ENCODE measurements around the gene GALNT14.
A peak's percentile ranks its signal among the peaks of the same experiment; 100 is the strongest.

GALNT14 gene

DNA sequence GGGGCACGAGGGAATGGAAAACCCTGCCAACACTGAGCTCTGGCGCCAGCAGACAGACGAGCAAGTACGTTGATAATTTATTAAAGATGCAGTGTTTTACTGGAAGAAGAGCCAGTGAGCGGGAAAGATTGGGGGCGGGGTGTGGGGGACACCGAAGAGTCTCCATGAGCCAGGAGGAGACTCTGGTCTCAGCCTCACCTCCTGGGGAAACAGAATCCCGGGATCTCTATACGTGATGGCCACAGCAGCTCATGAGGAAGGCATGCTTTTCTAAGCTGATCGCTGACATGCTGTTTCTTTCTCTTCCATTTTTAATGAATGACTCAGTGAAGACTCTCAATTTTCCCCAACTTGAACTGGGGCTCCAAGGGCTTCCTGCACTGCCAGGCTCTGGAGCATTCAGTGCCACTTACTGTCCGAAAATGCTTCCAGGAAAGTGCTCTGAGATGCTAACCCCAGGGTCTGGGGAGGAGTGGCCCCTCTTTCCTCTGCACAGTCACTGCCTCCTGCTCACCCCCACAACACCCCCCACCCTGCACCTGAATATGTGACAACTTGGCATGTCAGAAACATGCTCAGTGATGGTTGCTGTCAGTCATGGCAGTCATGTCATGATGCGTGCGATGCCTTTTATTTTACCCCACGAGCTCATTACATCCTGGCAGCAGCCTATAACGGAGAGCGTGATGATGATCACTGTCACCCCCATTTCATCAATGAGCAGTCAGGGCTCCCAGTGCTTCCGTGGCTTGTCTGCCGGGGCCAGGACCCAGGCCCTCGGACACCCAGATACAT, 166.8 kb downstream of the GALNT14 start:
- no peak for DNase-seq

DNA sequence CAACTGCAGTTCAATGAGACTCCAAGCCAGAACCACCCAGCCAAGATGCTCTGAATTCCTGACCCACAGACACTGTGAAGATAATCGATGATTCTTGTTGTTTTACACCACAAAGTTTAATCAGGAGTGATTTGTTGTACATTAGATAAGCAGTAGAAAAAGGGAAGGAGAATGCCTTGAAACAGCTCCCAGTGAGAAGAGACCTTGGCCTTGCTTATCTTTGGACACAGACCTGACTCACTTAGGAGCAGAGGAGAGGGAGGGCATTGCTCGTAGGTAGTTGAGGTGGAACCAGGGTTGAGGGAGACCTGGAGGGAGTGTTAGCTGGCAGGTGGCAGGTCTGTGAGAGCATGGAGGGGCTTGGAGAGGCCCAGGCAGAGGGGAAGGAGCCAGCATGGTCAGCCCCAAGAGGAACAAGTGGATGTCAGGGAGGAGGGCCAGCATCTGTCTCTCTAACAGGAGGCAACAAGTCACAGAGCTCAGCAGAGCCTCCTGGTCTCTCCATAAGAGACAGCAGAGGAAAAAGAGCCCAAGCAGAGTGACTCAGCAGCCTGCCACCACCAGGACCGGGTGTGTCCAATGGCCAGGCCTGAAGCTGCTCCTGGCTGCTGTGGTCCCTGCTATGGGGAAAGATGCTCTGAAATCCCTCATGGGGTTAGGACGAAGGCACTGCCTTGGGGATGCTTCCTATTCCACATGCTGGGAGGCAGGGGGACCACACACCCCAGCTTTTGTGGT, 169.4 kb downstream of the GALNT14 start:
- DNase-seq: peak in 1 of 2 experiments; percentile 17

DNA sequence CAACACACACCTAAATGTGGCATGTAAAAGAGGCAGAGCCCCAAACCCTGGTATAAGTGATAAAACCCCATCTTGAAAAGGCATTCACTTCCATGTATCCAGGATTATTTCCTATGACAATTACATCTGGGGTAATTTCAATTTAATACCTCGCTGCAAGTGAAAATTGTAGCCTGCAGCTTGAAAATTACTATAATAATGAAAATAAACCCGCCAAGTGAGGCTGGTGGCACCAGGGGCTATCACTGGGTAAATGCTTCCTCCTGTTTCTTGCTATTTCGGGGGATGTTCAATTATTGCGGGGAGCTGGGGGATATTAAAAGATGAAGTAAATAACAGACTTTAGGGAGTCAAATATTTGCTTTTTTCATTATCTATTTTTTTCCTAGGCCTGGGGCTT, 171.5 kb downstream of the GALNT14 start:
- no peak for DNase-seq

DNA sequence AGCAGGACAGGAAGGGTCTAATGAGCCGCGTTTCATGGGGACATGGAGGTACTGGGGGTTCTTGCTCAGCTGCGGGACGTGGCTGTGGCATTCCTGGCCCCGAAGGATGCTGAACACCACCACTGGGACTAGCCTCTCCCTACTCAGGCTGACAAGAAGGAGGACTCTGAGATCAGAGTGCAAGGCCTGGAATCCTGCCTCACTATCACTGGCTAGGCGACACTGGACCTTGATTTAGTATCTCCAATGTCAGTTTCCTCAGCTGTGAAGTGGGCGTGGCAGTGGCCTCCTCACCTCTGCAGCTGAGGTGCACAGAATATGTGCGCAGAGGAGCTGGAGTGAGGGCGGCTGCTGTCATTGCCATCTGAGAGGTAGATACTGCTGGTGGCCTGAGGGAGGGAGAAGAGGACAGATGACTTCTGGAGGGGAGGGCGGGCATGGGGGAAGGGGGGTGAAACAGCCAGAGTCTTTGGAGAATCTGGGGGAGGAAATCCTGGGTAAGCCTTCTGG, 173.2 kb downstream of the GALNT14 start:
- DNase-seq: no peak

DNA sequence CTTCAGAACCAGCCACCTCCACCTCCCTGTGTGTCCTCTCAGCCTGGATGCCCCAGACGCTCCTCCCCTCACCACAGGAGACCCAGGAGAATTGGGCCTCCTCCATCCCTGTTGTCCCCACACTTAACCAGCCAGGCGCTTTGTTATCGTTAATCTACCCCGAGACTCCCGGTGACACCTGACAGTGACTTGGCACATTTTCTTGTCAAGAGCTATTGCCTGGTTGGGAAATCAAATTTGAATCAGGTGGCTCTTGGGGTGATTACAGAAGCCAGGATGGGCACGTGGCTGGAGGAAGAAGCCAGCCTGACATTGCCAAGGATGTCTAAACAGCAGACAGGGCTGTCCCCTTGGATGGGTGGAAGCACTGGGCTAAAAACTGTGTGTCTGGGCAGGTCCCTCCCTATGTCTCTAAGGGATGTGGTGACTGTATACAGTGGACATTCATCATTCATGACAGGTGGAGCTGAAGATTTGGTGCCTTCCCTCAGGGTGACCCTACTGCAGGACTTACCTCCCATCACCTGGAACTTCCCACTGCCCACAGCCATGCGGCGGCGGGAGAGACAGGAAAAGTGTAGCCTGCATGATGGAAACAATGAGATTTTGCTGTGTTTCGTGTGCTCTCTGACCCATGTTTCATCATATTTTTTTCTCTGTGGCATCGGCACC, 173.8 kb downstream of the GALNT14 start:
- no peak for DNase-seq

DNA sequence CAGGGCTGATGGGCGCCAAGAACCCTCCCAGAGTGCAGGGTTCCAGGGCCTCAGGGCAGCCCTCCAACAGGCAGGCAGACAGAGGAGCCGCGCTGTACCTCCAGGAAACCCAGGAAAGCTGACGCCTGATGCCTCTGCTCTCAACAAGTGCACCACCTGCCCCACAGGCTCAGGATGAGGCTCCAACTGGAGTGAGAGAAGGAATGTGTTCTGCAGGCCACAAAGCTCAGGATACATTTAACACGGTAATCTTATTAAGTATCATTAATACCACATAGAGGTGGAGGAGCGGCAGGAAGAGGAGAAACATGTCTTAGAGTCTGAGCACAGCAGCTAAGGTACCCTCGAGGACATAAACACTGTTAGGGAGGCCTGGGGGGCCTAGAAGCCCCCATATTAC, 175.1 kb downstream of the GALNT14 start:
- peak; percentile 3 to 72 for DNase-seq

DNA sequence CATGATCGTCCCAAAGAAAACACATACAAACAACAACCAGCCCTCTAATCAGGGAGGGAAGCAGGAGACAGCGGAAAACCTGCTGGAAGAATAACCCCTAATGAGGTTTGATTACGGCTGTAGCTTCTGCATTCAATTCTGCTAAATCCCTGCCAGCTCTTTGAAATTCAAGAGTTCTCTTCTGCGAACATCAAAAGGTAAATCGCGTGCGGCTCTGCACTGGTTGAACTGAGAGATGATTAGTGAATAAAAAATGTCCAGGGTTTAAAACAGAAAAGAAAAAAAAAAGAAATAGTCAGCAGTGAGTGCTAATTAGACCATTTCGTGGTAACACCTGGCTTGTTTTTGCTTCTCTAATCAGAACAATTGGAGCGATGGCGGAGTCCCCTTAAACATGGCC, 178.0 kb downstream of the GALNT14 start:
- DNase-seq: no peak

DNA sequence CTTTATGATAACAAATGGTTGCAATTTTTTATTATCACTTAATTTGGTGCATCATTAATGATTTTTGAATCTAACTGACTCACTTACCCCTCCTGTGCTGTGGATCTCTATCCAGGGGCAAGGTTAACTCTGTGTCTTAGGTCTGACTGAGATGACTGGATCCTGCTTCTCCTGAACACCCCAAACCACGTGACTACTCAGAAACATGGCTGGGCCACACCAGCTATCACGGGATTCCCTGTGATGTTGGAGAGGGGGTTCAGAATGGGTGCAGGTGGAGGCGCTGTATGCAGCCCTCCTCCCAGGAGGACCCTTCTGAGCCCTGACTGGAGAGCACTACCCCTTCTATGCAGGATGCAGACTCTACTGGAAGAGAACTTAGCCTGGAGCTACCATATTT, 178.6 kb downstream of the GALNT14 start:
- DNase-seq: no peak

DNA sequence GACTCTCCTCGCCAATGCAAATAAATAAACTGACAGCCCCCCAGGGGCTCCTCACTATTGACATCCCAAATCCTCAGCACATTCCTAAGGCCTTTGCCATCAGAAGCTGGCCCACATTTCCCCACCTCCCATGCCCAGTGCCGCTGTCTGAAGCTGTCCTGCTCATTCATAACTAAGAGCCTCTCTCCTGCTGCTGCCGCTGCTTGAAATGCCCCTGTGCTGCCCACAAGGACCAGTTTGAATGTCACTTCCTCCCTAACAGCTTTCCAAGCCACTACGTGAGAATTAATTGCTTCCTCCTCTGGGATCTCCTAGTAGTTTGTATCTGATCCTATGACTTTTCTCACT, 179.3 kb downstream of the GALNT14 start:
- no peak for DNase-seq

DNA sequence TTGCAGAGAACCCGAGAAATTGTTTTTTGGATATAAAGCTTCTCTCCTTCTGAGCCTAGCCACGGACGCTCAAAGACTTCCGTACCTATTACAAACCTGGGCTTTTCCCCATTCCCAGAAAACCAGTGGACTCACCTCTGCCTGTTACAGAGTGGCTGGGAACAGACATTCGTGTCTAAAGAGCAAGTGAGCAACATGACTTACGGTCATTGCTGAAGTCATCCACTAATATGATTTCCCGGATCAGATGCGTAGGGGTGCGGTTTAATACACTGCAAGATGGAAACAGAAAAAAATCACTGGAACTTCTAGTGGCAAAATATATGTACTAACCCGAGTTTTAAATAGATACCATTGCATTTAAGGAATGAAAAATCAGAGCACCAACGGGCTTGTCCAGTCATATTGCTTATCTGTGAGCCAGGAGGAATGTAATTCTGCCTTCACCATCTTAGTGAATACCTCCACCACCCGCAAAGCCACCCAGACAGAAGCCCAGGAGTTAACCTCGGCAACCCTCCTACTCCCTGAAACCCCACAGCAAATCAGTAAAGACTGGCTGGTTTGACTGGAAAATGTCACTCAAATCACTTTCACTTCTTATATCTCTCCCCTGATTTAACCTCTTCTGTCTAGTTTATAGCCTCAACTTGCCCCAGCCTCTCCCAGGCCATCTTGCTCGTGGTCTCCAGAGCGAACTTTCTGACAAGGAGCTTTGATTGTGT, 179.9 kb downstream of the GALNT14 start:
- no peak for DNase-seq

DNA sequence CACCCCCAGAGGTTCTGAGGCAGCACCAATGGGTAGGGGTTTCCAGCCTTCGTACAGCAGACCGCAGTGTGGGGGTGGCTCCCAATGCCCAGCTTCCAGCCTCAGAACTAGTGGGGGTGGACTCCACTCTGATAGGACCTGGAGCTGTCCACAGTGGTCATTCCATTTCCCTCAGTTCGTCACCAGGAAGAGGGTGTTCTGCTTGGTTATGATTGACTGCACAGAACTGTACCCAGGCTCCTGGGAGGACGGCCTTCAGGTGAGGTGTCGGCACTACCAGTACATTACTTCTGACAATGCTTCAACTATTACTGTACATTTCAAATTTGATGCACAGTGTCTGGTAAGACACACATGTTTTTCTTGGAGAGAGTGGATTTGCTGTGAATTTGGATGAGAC, 180.6 kb downstream of the GALNT14 start:
- no peak for DNase-seq

DNA sequence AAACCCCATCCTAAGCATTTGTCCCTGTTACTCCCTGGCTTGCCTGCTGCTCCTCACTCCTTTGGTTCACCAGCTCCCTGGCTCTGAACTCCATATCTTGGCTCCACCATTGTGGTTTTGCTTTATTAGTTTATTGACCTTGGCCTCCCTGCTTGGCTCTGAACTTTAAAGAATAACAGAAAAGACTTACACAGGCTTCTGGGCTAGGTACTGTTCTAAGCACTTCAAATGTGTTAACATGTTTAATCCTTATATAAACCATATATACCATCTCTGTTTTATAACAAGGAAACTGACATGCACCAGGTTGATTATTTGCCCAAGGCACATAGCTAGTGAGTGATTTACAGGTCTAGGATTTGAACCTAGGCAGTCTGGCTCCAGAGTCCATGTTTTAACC, 181.2 kb downstream of the GALNT14 start:
- DNase-seq: no peak

DNA sequence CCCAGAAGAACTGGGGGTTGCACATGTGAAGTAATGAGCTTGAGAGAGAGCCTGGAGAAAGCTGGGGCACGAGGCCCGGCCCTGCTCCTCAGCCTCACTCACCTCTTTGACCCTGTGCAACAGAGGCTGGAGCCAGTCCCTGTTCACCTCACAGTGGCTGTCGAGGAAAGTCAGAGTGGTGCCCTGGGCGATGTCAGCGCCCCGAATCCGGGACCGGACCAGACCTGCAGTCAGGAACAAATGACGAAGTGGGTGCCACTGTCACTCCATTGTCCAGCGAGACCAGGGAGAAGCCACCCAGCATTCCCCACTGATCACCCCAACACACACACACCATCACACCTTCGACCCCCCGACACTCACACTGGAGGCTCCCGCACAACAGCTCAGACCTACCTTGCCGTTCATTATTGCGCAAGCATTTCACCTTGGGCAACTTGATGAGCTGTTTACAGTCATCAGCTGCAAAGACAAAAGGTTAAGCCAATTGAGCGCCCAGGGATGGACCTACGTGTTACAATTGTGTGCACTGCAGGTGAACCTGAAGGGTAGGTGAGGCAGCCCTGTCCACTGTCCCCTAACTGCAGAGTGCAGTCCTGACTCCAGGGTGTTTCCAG, 182.6 kb downstream of the GALNT14 start:
- no peak for DNase-seq

DNA sequence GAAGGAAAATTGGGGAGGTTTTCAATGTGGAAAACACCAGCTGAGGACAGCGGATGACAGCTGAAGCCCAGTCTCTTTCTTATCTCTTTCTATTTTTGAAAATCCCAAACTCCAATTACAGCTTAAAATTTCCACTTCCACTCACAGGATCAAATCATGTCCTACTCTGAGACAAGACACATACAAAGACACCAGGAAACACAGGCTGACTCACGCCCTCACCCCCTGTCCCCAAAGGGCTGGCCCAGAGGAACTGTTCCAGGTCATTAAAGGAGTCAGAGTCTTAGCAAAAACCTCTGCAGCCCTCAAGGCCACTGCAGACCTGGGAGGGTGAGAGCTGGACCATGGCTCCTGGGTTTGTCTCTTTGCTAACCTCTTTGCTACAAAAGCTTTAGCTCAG, 187.9 kb downstream of the GALNT14 start:
- DNase-seq: no peak

DNA sequence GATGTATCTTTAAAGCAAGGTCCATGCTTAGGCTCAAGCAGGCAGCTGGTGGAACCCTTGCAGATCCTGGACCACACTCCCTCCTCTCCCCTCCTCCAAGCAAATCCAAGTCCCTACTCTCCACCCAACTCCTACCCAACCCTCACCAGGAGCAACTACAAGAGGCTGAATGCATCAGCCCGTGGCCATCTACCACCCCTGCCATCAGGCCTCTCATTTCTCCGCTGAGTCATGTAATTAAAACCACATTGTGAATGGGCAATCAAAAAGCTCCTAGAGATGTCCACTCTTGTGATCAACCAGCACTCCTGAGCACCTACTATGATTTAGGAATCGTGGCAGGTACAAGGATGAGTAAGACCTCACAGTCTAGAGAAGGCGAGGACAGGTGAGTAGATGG, 188.8 kb downstream of the GALNT14 start:
- no peak for DNase-seq

DNA sequence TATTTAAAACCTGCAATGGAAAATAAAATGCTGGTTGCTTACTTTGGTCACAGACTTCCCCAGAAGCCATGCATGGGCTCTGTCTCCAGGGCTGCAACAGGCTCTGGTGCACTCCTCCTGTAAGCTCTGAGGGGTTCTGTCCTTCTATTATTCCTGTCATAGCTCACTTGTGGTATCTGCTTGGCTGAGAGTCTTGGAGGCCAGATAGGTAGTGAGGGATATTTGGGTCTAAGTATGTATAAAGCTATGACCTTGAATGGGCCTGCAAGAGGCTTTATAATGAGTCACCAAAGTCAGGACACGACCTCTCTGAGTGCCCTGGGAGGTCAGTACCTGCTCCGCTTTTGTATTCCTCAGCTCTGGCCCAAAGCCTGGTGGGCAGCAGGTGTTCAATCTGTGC, 189.4 kb downstream of the GALNT14 start:
- no peak for DNase-seq

DNA sequence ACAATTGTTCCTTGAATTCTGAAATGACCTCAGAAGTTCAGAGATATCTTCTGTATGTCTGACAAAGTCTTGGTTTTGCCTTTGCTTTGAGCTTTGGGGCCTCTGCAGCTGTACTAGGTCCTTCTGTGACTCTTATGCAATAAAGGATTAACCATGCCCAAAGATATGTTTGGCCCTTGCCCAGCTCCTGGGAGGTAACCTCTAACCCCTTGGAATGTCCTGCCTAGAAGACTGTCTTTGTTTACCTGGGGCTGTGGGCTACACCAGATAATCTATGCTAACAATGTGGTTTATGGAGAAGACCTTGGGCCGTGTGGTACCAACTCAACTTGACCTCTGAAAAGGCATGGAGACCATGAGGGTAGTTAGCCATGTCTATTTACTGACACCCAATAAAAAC, 190.1 kb downstream of the GALNT14 start:
- DNase-seq: no peak

DNA sequence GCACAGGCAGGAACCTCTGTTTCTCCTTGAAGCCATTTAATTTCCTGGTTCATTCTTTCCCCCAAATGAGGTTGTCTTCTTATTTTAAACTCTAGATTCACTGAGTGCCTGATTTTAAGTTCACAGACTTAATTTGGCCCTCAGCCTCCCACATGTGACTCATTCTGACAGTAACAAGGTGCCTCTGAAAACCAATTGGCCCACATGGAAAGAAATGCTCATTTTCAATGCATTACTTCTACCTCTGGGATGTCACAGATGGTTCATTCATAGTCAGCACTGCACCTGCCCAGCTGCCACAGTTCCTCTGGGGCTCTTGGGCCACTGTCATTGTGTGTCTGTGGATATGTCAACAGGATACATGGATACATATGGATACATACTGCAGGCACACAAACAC, 190.6 kb downstream of the GALNT14 start:
- DNase-seq: no peak

DNA sequence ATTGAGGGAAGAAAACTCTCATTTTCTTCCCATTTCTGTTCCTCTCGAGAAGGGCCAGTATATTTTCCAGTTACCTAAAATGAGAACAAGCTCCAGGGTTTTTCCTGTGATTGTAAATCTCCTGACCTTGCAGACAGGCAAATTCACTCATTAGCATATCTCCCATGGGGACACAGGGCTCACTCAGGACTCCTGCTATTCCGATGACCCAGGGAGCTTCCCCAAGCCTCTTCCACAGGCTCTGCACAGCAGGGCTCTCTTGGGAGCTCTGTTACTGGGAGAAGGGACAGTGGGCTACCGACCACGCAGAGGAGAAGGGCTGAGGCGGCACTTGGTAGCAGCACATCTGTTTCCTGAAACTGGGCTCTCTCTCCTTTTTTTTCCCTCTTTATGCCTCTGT, 195.8 kb downstream of the GALNT14 start:
- no peak for DNase-seq

DNA sequence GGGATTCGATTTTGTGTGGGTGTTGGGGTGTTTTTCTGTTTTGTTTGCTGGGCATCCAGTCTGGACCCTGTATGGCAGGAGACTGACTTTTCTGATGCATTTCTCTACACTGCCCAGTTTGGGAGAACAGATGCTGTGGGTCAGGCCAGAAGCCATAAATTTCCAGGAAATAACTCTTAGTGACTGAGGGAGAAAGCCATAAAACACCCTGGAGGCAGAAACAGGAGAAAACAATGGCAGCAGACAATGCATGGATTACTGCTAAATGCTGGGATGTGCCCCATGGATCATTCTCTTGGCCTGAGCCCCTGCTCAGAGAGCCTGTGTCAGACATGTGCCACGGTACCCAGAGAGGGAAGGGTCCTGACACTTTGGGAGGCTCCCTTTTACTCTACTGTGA, 197.4 kb downstream of the GALNT14 start:
- DNase-seq: no peak

DNA sequence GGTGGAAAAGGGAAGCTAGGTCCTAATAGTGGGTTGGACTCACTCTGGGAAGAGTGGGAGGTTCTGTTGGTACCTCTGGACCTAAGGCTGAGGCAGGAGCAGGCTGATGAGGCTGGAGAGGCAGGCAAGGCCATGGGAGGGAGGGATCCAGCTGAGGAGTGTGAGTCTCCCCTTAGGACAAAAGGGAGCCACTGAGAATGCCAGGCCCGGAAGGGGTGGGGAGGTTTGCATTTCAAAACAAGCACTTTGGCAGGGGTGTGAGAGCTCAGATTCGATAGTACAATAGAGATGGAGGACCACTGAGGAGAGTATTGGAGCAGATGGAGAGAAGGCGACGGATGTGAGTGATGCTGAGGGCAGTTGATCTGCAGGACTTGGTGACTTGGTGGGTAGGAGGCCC, 198.9 kb downstream of the GALNT14 start:
- no peak for DNase-seq

DNA sequence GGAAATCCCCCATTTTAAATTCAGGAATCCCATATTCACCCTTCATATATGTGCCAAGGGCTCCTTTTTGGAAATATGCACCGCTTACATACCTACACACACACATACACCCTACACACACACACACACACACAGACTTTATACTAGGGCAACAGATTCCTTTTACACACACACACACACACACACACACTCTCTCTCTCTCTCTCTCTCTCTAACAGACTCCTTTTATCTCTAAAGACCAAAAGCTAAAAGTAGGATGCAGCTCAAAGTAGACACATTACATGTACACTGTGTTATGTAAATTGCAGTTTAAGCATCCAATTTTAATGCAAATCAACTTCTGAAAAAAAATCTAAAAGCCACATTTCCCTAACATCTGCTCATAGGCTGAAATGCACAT, 200.0 kb downstream of the GALNT14 start:
- no peak for DNase-seq

DNA sequence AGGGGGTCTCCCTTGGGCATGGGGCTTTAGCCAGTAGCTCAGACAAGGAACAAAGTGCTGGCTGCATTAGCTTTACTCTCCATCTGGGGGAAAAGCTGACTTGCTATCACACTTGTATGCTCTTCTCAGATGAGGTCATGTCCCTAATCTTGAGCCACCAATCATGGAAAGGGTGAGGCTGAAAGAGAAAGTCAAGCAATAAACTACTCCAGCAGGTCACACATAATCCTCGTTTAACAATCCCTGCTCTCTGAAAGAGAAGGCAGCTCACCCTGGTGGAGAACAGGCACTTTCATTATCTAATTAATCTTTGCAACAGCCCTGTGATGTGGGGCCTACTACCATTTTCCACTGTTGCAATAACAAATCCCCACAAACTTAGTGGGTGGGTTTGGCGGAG, 201.3 kb downstream of the GALNT14 start:
- no peak for DNase-seq
